Cardiac muscle cell (in vitro differentiated cells and primary cell): Measurements from ENCODE around the gene NUDT9. TPM values are rescaled to one million over a fixed set of nuclear protein-coding genes. Genes with fewer than 3 reads are reported as not detected.

Experiments
- DNase-seq, 2 donors: peaks; one replicate each; pipeline versions ENCODE4 v3.0.0 to v3.0.0-alpha.2; 2010 to 2017; ENCODE audit warnings: low read depth in 1 of 2, low spot score in 1 of 2
- H3K27ac ChIP-seq: fragments of 200-600 bp; sonication (generic); 2 replicates; pipeline ENCODE4 v1.5.1; 2016
- H3K27me3 ChIP-seq: fragments of 200-600 bp; sonication (generic); 2 replicates; pipeline ENCODE4 v1.6.0; 2016; ENCODE audit warnings: control low read depth
- H3K36me3 ChIP-seq: fragments of 200-600 bp; sonication (generic); 2 replicates; pipeline ENCODE4 v1.5.1; 2016; ENCODE audit warnings: control low read depth
- H3K4me1 ChIP-seq: fragments of 200-600 bp; sonication (generic); 2 replicates; pipeline ENCODE4 v1.8.1; 2017; ENCODE audit warnings: low read depth, mild to moderate bottlenecking, mixed run types
- H3K4me3 ChIP-seq: fragments of 200-600 bp; sonication (generic); 2 replicates; pipeline ENCODE4 v1.5.1; 2016; ENCODE audit warnings: mild to moderate bottlenecking
- H3K9me3 ChIP-seq: fragments of 200-600 bp; sonication (generic); 2 replicates; pipeline ENCODE4 v1.5.1; 2017; ENCODE audit warnings: low read depth, mild to moderate bottlenecking, control low read depth
- polyA plus RNA-seq: library from polyadenylated mRNA; unstranded; fragments of >200 nt; fragmentation: Nextera tagmentation; extraction: Ambion mirVana; gene quantifications from 2 replicates; pipeline ENCODE4 v1.2.1, GENCODE V29; 2016
- total RNA-seq: library from RNA; depleted of rRNA; stranded (reverse); fragments of >200 nt; gene quantifications from 2 replicates; pipeline ENCODE4 v1.2.3, GENCODE V29; 2016
- TF ChIP-seq, protein P1 (sequence below): IDR thresholded peaks from 2 replicates; pipeline ENCODE4 v1.5.1; 2012; ENCODE audit warnings: low read depth, mild to moderate bottlenecking, low read length

NUDT9 gene
- total and polyA plus RNA-seq, 2 experiments from 2014 or later = 21.8 to 41.6 TPM

- no peaks in the 10 kb centered on the region for H3K4me1 ChIP-seq
- no peak overlapping the region for H3K27ac ChIP-seq
- DNase-seq = peak in 1 of 2 donors; percentile 87
- TF ChIP-seq, protein P1, sequence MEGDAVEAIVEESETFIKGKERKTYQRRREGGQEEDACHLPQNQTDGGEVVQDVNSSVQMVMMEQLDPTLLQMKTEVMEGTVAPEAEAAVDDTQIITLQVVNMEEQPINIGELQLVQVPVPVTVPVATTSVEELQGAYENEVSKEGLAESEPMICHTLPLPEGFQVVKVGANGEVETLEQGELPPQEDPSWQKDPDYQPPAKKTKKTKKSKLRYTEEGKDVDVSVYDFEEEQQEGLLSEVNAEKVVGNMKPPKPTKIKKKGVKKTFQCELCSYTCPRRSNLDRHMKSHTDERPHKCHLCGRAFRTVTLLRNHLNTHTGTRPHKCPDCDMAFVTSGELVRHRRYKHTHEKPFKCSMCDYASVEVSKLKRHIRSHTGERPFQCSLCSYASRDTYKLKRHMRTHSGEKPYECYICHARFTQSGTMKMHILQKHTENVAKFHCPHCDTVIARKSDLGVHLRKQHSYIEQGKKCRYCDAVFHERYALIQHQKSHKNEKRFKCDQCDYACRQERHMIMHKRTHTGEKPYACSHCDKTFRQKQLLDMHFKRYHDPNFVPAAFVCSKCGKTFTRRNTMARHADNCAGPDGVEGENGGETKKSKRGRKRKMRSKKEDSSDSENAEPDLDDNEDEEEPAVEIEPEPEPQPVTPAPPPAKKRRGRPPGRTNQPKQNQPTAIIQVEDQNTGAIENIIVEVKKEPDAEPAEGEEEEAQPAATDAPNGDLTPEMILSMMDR = no peak
- H3K36me3 ChIP-seq = no peaks in the 10 kb centered on the region
- no peaks in the 10 kb centered on the region for H3K27me3 ChIP-seq
- no peaks in the 10 kb centered on the region for H3K9me3 ChIP-seq
- no peak overlapping the region for H3K4me3 ChIP-seq
These were observed 84.8 kb downstream of the NUDT9 start for GRCh38 chr4:87506974-87507701.

Other genes with a start within 250 kb of the NUDT9 start
- gene KLHL8, start 202.0 kb upstream of the NUDT9 start, total RNA-seq = 3.8 and 8.0 TPM in 2 replicates
- 5.4 and 12.9 TPM in 2 replicates for gene KLHL8, start 202.0 kb upstream of the NUDT9 start, polyA plus RNA-seq
- 0.18 TPM in 1 of 2 replicates, not detected in the other for gene HSD17B13, start 99.7 kb upstream of the NUDT9 start, total RNA-seq
- gene HSD17B13, start 99.7 kb upstream of the NUDT9 start, polyA plus RNA-seq = 1.0 TPM in 1 of 2 replicates, not detected in the other
- gene HSD17B11, start 31.4 kb upstream of the NUDT9 start, total RNA-seq = 10.1 and 18.9 TPM in 2 replicates
- 17.4 and 22.5 TPM in 2 replicates for gene HSD17B11, start 31.4 kb upstream of the NUDT9 start, polyA plus RNA-seq
- 0.11 TPM in 1 of 2 replicates, not detected in the other for gene SPARCL1, start 106.8 kb downstream of the NUDT9 start, total RNA-seq
- not detected in 2 replicates for gene SPARCL1, start 106.8 kb downstream of the NUDT9 start, polyA plus RNA-seq
- gene DSPP, start 186.0 kb downstream of the NUDT9 start, total RNA-seq = not detected in 2 replicates
- not detected in 2 replicates for gene DSPP, start 186.0 kb downstream of the NUDT9 start, polyA plus RNA-seq
- gene DMP1, start 227.7 kb downstream of the NUDT9 start, total RNA-seq = not detected in 2 replicates
- not detected in 2 replicates for gene DMP1, start 227.7 kb downstream of the NUDT9 start, polyA plus RNA-seq